Measurements from ENCODE around the gene CPVL.

CPVL gene

GRCh38 chr7:29179115-29179514 is 32.8 kb upstream of the CPVL start:
- peaks cover 0 to 4% of the 10 kb centered on the region in 2 donors for H3K9me3 ChIP-seq (ENCODE audit: control insufficient read depth in 2 of 2, low read length in 2 of 2)
- no peak overlapping the region for H3K27ac ChIP-seq (ENCODE audit: low read length)
- H3K4me3 ChIP-seq (ENCODE audit: low read length in 2 of 2), result no peak overlapping the region
- H3K36me3 ChIP-seq (ENCODE audit: control insufficient read depth in 2 of 2, insufficient read depth in 2 of 2, low read length in 2 of 2), result no peaks in the 10 kb centered on the region
- peaks cover 0 to 2% of the 10 kb centered on the region in 2 donors for H3K27me3 ChIP-seq (ENCODE audit: control insufficient read depth in 1 of 2, insufficient read depth in 2 of 2, low read length in 2 of 2)
- no peaks in the 10 kb centered on the region for H3K4me1 ChIP-seq (ENCODE audit: control insufficient read depth, insufficient read depth, low read length)
- no peak overlapping the region for H3K9ac ChIP-seq (ENCODE audit: low read length in 2 of 2)

GRCh38 chr7:29177963-29178600 is 31.7 kb upstream of the CPVL start:
- H3K27me3 ChIP-seq (ENCODE audit: control insufficient read depth in 1 of 2, insufficient read depth in 2 of 2, low read length in 2 of 2), result peaks cover 0 to 2% of the 10 kb centered on the region in 2 donors
- no peak overlapping the region for H3K4me3 ChIP-seq (ENCODE audit: low read length in 2 of 2)
- H3K27ac ChIP-seq (ENCODE audit: low read length), result no peak overlapping the region
- peaks cover 0 to 4% of the 10 kb centered on the region in 2 donors for H3K9me3 ChIP-seq (ENCODE audit: control insufficient read depth in 2 of 2, low read length in 2 of 2)
- H3K4me1 ChIP-seq (ENCODE audit: control insufficient read depth, insufficient read depth, low read length), result no peaks in the 10 kb centered on the region
- no peaks in the 10 kb centered on the region for H3K36me3 ChIP-seq (ENCODE audit: control insufficient read depth in 2 of 2, insufficient read depth in 2 of 2, low read length in 2 of 2)
- no peak overlapping the region for H3K9ac ChIP-seq (ENCODE audit: low read length in 2 of 2)

GRCh38 chr7:29173458-29173857 is 27.1 kb upstream of the CPVL start:
- H3K9ac ChIP-seq (ENCODE audit: low read length in 2 of 2), result no peak overlapping the region
- H3K36me3 ChIP-seq (ENCODE audit: control insufficient read depth in 2 of 2, insufficient read depth in 2 of 2, low read length in 2 of 2), result no peaks in the 10 kb centered on the region
- no peak overlapping the region for H3K27ac ChIP-seq (ENCODE audit: low read length)
- H3K4me1 ChIP-seq (ENCODE audit: control insufficient read depth, insufficient read depth, low read length), result no peaks in the 10 kb centered on the region
- H3K9me3 ChIP-seq (ENCODE audit: control insufficient read depth in 2 of 2, low read length in 2 of 2), result no peaks in the 10 kb centered on the region
- no peaks in the 10 kb centered on the region for H3K27me3 ChIP-seq (ENCODE audit: control insufficient read depth in 1 of 2, insufficient read depth in 2 of 2, low read length in 2 of 2)
- no peak overlapping the region for H3K4me3 ChIP-seq (ENCODE audit: low read length in 2 of 2)

- Histone ChIP-seq H3K9ac (ENCODE audit: low read length in 2 of 2) (no peak overlapping the region), H3K27me3 (ENCODE audit: control insufficient read depth in 1 of 2, insufficient read depth in 2 of 2, low read length in 2 of 2) (peaks cover 0 to 2% of the 10 kb centered on the region in 2 donors), H3K9me3 (ENCODE audit: control insufficient read depth in 2 of 2, low read length in 2 of 2) (no peaks in the 10 kb centered on the region), H3K27ac (ENCODE audit: low read length) (no peak overlapping the region), H3K4me3 (ENCODE audit: low read length in 2 of 2) (no peak overlapping the region), H3K36me3 (ENCODE audit: control insufficient read depth in 2 of 2, insufficient read depth in 2 of 2, low read length in 2 of 2) (no peaks in the 10 kb centered on the region), H3K4me1 (ENCODE audit: control insufficient read depth, insufficient read depth, low read length) (no peaks in the 10 kb centered on the region)
These were observed 24.4 kb upstream of the CPVL start for GRCh38 chr7:29170781-29171180.

GRCh38 chr7:29167721-29168120 is 21.4 kb upstream of the CPVL start:
- H3K4me3 ChIP-seq (ENCODE audit: low read length in 2 of 2), result no peak overlapping the region
- no peaks in the 10 kb centered on the region for H3K4me1 ChIP-seq (ENCODE audit: control insufficient read depth, insufficient read depth, low read length)
- H3K9me3 ChIP-seq (ENCODE audit: control insufficient read depth in 2 of 2, low read length in 2 of 2), result no peaks in the 10 kb centered on the region
- H3K36me3 ChIP-seq (ENCODE audit: control insufficient read depth in 2 of 2, insufficient read depth in 2 of 2, low read length in 2 of 2), result no peaks in the 10 kb centered on the region
- no peak overlapping the region for H3K9ac ChIP-seq (ENCODE audit: low read length in 2 of 2)
- H3K27me3 ChIP-seq (ENCODE audit: control insufficient read depth in 1 of 2, insufficient read depth in 2 of 2, low read length in 2 of 2), result peaks cover 0 to 2% of the 10 kb centered on the region in 2 donors
- no peak overlapping the region for H3K27ac ChIP-seq (ENCODE audit: low read length)

GRCh38 chr7:29163854-29164253 is 17.5 kb upstream of the CPVL start:
- H3K36me3 ChIP-seq (ENCODE audit: control insufficient read depth in 2 of 2, insufficient read depth in 2 of 2, low read length in 2 of 2), result no peaks in the 10 kb centered on the region
- H3K9ac ChIP-seq (ENCODE audit: low read length in 2 of 2), result no peak overlapping the region
- no peak overlapping the region for H3K4me3 ChIP-seq (ENCODE audit: low read length in 2 of 2)
- H3K27me3 ChIP-seq (ENCODE audit: control insufficient read depth in 1 of 2, insufficient read depth in 2 of 2, low read length in 2 of 2), result peaks cover 0 to 2% of the 10 kb centered on the region in 2 donors
- H3K27ac ChIP-seq (ENCODE audit: low read length), result no peak overlapping the region
- no peaks in the 10 kb centered on the region for H3K9me3 ChIP-seq (ENCODE audit: control insufficient read depth in 2 of 2, low read length in 2 of 2)
- no peaks in the 10 kb centered on the region for H3K4me1 ChIP-seq (ENCODE audit: control insufficient read depth, insufficient read depth, low read length)

- Histone ChIP-seq H3K36me3 (ENCODE audit: control insufficient read depth in 2 of 2, insufficient read depth in 2 of 2, low read length in 2 of 2) (no peaks in the 10 kb centered on the region), H3K9me3 (ENCODE audit: control insufficient read depth in 2 of 2, low read length in 2 of 2) (no peaks in the 10 kb centered on the region), H3K27ac (ENCODE audit: low read length) (no peak overlapping the region), H3K9ac (ENCODE audit: low read length in 2 of 2) (no peak overlapping the region), H3K4me1 (ENCODE audit: control insufficient read depth, insufficient read depth, low read length) (no peaks in the 10 kb centered on the region), H3K27me3 (ENCODE audit: control insufficient read depth in 1 of 2, insufficient read depth in 2 of 2, low read length in 2 of 2) (peaks cover 0 to under 1% of the 10 kb centered on the region in 2 donors), H3K4me3 (ENCODE audit: low read length in 2 of 2) (no peak overlapping the region)
These were observed 16.2 kb upstream of the CPVL start for GRCh38 chr7:29162577-29162976.

GRCh38 chr7:29161231-29161630 is 14.9 kb upstream of the CPVL start:
- H3K27ac ChIP-seq (ENCODE audit: low read length), result no peak overlapping the region
- no peaks in the 10 kb centered on the region for H3K36me3 ChIP-seq (ENCODE audit: control insufficient read depth in 2 of 2, insufficient read depth in 2 of 2, low read length in 2 of 2)
- H3K27me3 ChIP-seq (ENCODE audit: control insufficient read depth in 1 of 2, insufficient read depth in 2 of 2, low read length in 2 of 2), result no peaks in the 10 kb centered on the region
- H3K9ac ChIP-seq (ENCODE audit: low read length in 2 of 2), result no peak overlapping the region
- no peak overlapping the region for H3K4me3 ChIP-seq (ENCODE audit: low read length in 2 of 2)
- no peaks in the 10 kb centered on the region for H3K9me3 ChIP-seq (ENCODE audit: control insufficient read depth in 2 of 2, low read length in 2 of 2)
- H3K4me1 ChIP-seq (ENCODE audit: control insufficient read depth, insufficient read depth, low read length), result no peaks in the 10 kb centered on the region

GRCh38 chr7:29160080-29160479 is 13.7 kb upstream of the CPVL start:
- H3K4me1 ChIP-seq (ENCODE audit: control insufficient read depth, insufficient read depth, low read length), result no peaks in the 10 kb centered on the region
- H3K4me3 ChIP-seq (ENCODE audit: low read length in 2 of 2), result no peak overlapping the region
- no peaks in the 10 kb centered on the region for H3K27me3 ChIP-seq (ENCODE audit: control insufficient read depth in 1 of 2, insufficient read depth in 2 of 2, low read length in 2 of 2)
- no peaks in the 10 kb centered on the region for H3K36me3 ChIP-seq (ENCODE audit: control insufficient read depth in 2 of 2, insufficient read depth in 2 of 2, low read length in 2 of 2)
- H3K9ac ChIP-seq (ENCODE audit: low read length in 2 of 2), result no peak overlapping the region
- no peak overlapping the region for H3K27ac ChIP-seq (ENCODE audit: low read length)
- H3K9me3 ChIP-seq (ENCODE audit: control insufficient read depth in 2 of 2, low read length in 2 of 2), result no peaks in the 10 kb centered on the region

- no peaks in the 10 kb centered on the region for H3K9me3 ChIP-seq (ENCODE audit: control insufficient read depth in 2 of 2, low read length in 2 of 2)
- H3K4me1 ChIP-seq (ENCODE audit: control insufficient read depth, insufficient read depth, low read length), result no peaks in the 10 kb centered on the region
- H3K4me3 ChIP-seq (ENCODE audit: low read length in 2 of 2), result no peak overlapping the region
- H3K27ac ChIP-seq (ENCODE audit: low read length), result no peak overlapping the region
- no peaks in the 10 kb centered on the region for H3K27me3 ChIP-seq (ENCODE audit: control insufficient read depth in 1 of 2, insufficient read depth in 2 of 2, low read length in 2 of 2)
- H3K9ac ChIP-seq (ENCODE audit: low read length in 2 of 2), result no peak overlapping the region
- H3K36me3 ChIP-seq (ENCODE audit: control insufficient read depth in 2 of 2, insufficient read depth in 2 of 2, low read length in 2 of 2), result no peaks in the 10 kb centered on the region
These were observed 12.6 kb upstream of the CPVL start for GRCh38 chr7:29158795-29159423.

- no peaks in the 10 kb centered on the region for H3K4me1 ChIP-seq (ENCODE audit: control insufficient read depth, insufficient read depth, low read length)
These were observed 10.6 kb upstream of the CPVL start for GRCh38 chr7:29156907-29157452.

More at GRCh38 chr7:29156907-29157452, 10.6 kb upstream of the CPVL start:
- H3K27ac ChIP-seq (ENCODE audit: low read length), result no peak overlapping the region
- H3K27me3 ChIP-seq (ENCODE audit: control insufficient read depth in 1 of 2, insufficient read depth in 2 of 2, low read length in 2 of 2), result no peaks in the 10 kb centered on the region
- no peak overlapping the region for H3K4me3 ChIP-seq (ENCODE audit: low read length in 2 of 2)
- no peaks in the 10 kb centered on the region for H3K36me3 ChIP-seq (ENCODE audit: control insufficient read depth in 2 of 2, insufficient read depth in 2 of 2, low read length in 2 of 2)
- H3K9ac ChIP-seq (ENCODE audit: low read length in 2 of 2), result no peak overlapping the region
- H3K9me3 ChIP-seq (ENCODE audit: control insufficient read depth in 2 of 2, low read length in 2 of 2), result no peaks in the 10 kb centered on the region

Data from stomach smooth muscle (tissue), 2 donors.